GM12878 (cell line): ENCODE data around the gene CACNA1E. TPM values are rescaled to one million over a fixed set of nuclear protein-coding genes. Genes with fewer than 3 reads are reported as not detected.

Experiments
- ATAC-seq: fragments of 200-7000 bp; cut with Tn5 transposase; 3 replicates; pipeline ENCODE4 v1.9.1; 2020; ENCODE audit warnings: mild to moderate bottlenecking, moderate library complexity
- BruUV-seq: library from RNA; stranded (reverse); fragments of 400-500 nt; replicated peaks from 2 replicates; lab custom pipeline; 2021; lab: Mats Ljungman, UMichigan
- CTCF ChIA-PET: fragments of 300-600 bp; sonication (Branson Sonifier 250); formaldehyde crosslinking; extraction: SDS; loops from one replicate; lab custom pipeline; 2021; ENCODE audit warnings: inconsistent platforms; lab: Yijun Ruan, JAX
- POLR2A ChIA-PET: fragments of 350-600 bp; formaldehyde crosslinking; extraction: SDS; loops from one replicate; lab custom pipeline; 2021; ENCODE audit warnings: inconsistent platforms; lab: Charles Lee
- RAD21 ChIA-PET: fragments of 300-600 bp; sonication (Branson Sonifier 250); formaldehyde crosslinking; loops from one replicate; lab custom pipeline; 2023; ENCODE audit warnings: antibody characterized with exemption; ENCODE audit not compliant: unreplicated experiment; lab: Charles Lee
- SMC1A ChIA-PET: fragments of 300-600 bp; sonication (Branson Sonifier 250); formaldehyde crosslinking; loops from one replicate; lab custom pipeline; 2023; ENCODE audit not compliant: unreplicated experiment, uncharacterized antibody; lab: Charles Lee
- DNase-seq: peaks from one replicate; pipeline ENCODE4 v3.0.0-alpha.2; 2011; ENCODE audit warnings: low read depth, low spot score
- FAIRE-seq: peaks from 3 replicates; lab custom pipeline; 2011; peaks lifted over from hg19 to GRCh38; lab: Jason Lieb, UNC
- H2AFZ ChIP-seq: 2 replicates; pipeline ENCODE4 v1.6.0; 2011; ENCODE audit warnings: low read depth, low read length, control low read depth; ENCODE audit not compliant: control insufficient read depth
- H3K27ac ChIP-seq: 2 replicates; pipeline ENCODE4 v1.5.1; 2011; ENCODE audit warnings: control low read depth; ENCODE audit not compliant: control insufficient read depth, insufficient read depth
- H3K27me3 ChIP-seq, 2 experiments: replicated peaks in 1 of 2; 2 replicates each; pipeline versions ENCODE4 v1.6.0 to v1.6.1; 2011; ENCODE audit warnings: low read length in 1 of 2; ENCODE audit not compliant: control insufficient read depth in 2 of 2, insufficient read depth in 2 of 2
- H3K36me3 ChIP-seq, 2 experiments: 2 replicates each; pipeline ENCODE4 v1.5.1; 2011; ENCODE audit warnings: low read length in 1 of 2; ENCODE audit not compliant: control insufficient read depth in 2 of 2, insufficient read depth in 2 of 2
- H3K4me1 ChIP-seq: 2 replicates; pipeline ENCODE4 v1.6.1; 2011; ENCODE audit warnings: mild to moderate bottlenecking, low read length, moderate library complexity, mixed read lengths; ENCODE audit not compliant: control insufficient read depth, insufficient read depth
- H3K4me2 ChIP-seq: 2 replicates; pipeline ENCODE4 v1.6.0; 2011; ENCODE audit warnings: control low read depth; ENCODE audit not compliant: control insufficient read depth, insufficient read depth
- H3K4me3 ChIP-seq: fragments of 200-600 bp; sonication (generic); 2 replicates; pipeline ENCODE4 v1.5.1; 2016
- H3K79me2 ChIP-seq: 2 replicates; pipeline ENCODE4 v1.6.0; 2011; ENCODE audit warnings: low read length; ENCODE audit not compliant: control insufficient read depth, insufficient read depth
- H3K9ac ChIP-seq: 2 replicates; pipeline ENCODE4 v1.8.0; 2011; ENCODE audit warnings: low read length, control low read depth, mixed read lengths; ENCODE audit not compliant: control insufficient read depth, insufficient read depth
- H3K9me3 ChIP-seq: replicated peaks from 3 replicates; pipeline ENCODE4 v1.5.1; 2011; ENCODE audit warnings: mild to moderate bottlenecking, low read length; ENCODE audit not compliant: control insufficient read depth, insufficient read depth
- H4K20me1 ChIP-seq: 2 replicates; pipeline ENCODE4 v1.6.0; 2011; ENCODE audit not compliant: control insufficient read depth, insufficient read depth
- JUNB ChIP-seq: IDR thresholded peaks from 2 replicates; pipeline ENCODE4 v1.6.1; 2016; ENCODE audit warnings: antibody characterized with exemption, mild to moderate bottlenecking
- NR2C1 ChIP-seq: fragments of 450-650 bp; IDR thresholded peaks from 2 replicates; pipeline ENCODE4 v1.6.1; 2017; ENCODE audit warnings: antibody characterized with exemption, mild to moderate bottlenecking, moderate library complexity
- STAT3 ChIP-seq: IDR thresholded peaks from 2 replicates; pipeline ENCODE4 v1.6.1; 2011; ENCODE audit warnings: low read depth, low read length, improper control_type of control experiment
- WRNIP1 ChIP-seq: IDR thresholded peaks from 2 replicates; pipeline ENCODE4 v1.6.1; 2011; ENCODE audit warnings: low read depth, low read length, improper control_type of control experiment, borderline replicate concordance
- WGBS: methylation state at CpG from one replicate; pipeline ENCODE4 v1.1.6; 2016; ENCODE audit warnings: low lambda C conversion rate; ENCODE audit not compliant: insufficient replicate concordance, insufficient coverage; ENCODE audit errors: missing lambda C conversion rate; 5-methylcytosine and 5-hydroxymethylcytosine counted together
- in situ Hi-C: fragments of 300-500 bp; cut with MboI; formaldehyde crosslinking; loops from 9 replicates; pipeline ENCODE4 v1.14.3; 2018; ENCODE audit warnings: mixed read lengths
- intact Hi-C: fragments of 100-400 bp; cut with micrococcal nuclease; formaldehyde crosslinking; loops from one replicate; pipeline ENCODE4 v1.14.2; 2022; ENCODE audit not compliant: unreplicated experiment
- polyA plus RNA-seq, 11 experiments: library from polyadenylated mRNA; depleted of rRNA in 4 of 11; unstranded in 6 of 11; stranded (reverse) in 5 of 11; fragments of >200 nt; fragmentation: Nextera tagmentation in 4 of 11; fragmentation: Illumina TruSeq in 1 of 11; extraction: Ambion mirVana in 4 of 11; extraction: Trizol in 1 of 11; gene quantifications; 1 replicate in 1 of 11; 2 replicates in 10 of 11; pipeline versions ENCODE4 v1.2.1 to v1.2.3, GENCODE V29; 2011 to 2016; ENCODE audit warnings: inconsistent platforms in 2 of 11, missing spikeins in 2 of 11, low read depth in 1 of 11
- total RNA-seq, 4 experiments: library from RNA; depleted of rRNA in 3 of 4; stranded (reverse); fragments of >200 nt in 3 of 4; fragmentation: Illumina TruSeq in 1 of 4; extraction: Trizol in 1 of 4; gene quantifications; 2 replicates each; pipeline versions ENCODE4 v1.2.1 to v1.2.3, GENCODE V29; 2013 to 2021
- TF ChIP-seq, protein P1 (sequence below): fragments of 450-650 bp; IDR thresholded peaks from 2 replicates; pipeline ENCODE4 v1.6.1; 2017; ENCODE audit warnings: antibody characterized with exemption, mild to moderate bottlenecking, moderate library complexity

Gene CACNA1E
- total and polyA plus RNA-seq, 10 of the 15 experiments (the other 5 are each of a cell fraction or from before 2014, with no cell fraction given): 0.57 to 22.0 (median 8.5) TPM

DNA sequence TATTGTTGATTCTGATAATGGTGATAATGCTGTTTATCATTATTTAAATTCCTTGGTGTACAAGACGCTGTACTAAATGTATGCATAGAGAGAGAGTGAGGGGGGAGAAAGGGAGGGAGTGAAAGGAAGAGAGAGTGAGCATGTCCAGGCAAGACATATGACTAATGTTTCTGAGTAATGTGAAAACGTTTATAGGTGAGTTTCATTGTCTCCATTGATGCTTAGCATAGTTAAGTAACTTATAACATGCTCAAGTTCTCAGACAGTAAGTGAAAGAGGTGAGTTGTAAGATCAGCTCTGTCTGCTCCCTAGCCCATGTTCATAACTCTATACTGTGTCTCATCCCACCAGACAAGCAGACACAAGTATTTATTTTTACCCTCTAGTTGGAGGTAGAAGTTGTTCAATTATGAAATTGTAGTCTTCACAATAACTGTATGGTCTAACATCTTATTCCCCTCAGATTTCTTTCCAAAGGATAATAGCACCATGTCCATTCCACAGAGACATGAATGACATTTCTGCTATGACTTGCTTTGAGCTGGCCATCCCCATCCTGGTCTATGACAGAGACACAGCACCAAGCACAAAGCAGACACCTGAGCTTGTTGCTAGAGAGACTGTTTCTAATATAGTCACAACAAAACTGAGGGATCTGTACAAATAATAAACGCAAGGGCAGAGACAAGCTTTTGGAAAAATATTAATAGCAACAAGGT, 285.1 kb downstream of the CACNA1E start:
- SMC1A ChIA-PET: interaction anchor here (0.5 to 1.2 kb wide), 4 partner anchors 24 to 285 kb away, joined by 3 read pairs; partner anchors contain the start of gene CACNA1E
- no peak overlapping the region for H3K4me3 ChIP-seq
- H3K79me2 ChIP-seq: no peaks in the 10 kb centered on the region
- peaks cover 2 to 3% of the 10 kb centered on the region in 2 experiments; a peak in 2 of 4 replicates for H3K36me3 ChIP-seq
- H3K27me3 ChIP-seq: no peaks in the 10 kb centered on the region
- intact Hi-C loops: loop anchor here (5.0 kb wide), 1 partner anchor 169 kb away; no protein-coding TSS in a partner anchor
- ATAC-seq: peak; percentile 82
- TF ChIP-seq JUNB (peak; percentile 23), STAT3 (no peak)
- in situ Hi-C loops: no loop called here
- H3K9me3 ChIP-seq: no peaks in the 10 kb centered on the region
- POLR2A ChIA-PET: interaction anchor here (0.5 to 0.7 kb wide), 2 partner anchors 13 to 1726 kb away, joined by 3 to 5 read pairs; no protein-coding TSS in a partner anchor
- H3K4me2 ChIP-seq: no peak overlapping the region
- no peak overlapping the region for H2AFZ ChIP-seq
- no peak overlapping the region for H3K27ac ChIP-seq
- H3K9ac ChIP-seq: no peak overlapping the region
- DNase-seq: peak; percentile 4
- BruUV-seq: TSS peak; percentile 35
- no peaks in the 10 kb centered on the region for H4K20me1 ChIP-seq
- FAIRE-seq: peak; percentile 56
- no peaks in the 10 kb centered on the region for H3K4me1 ChIP-seq
- 42% methylated on average over 3 of the region's 3 CpGs for WGBS
- RAD21 ChIA-PET: interaction anchor here (1.3 to 3.0 kb wide), 3 partner anchors 168 to 289 kb away, joined by 3 to 14 read pairs (median 7); no protein-coding TSS in a partner anchor
- CTCF ChIA-PET: no interaction called here

DNA sequence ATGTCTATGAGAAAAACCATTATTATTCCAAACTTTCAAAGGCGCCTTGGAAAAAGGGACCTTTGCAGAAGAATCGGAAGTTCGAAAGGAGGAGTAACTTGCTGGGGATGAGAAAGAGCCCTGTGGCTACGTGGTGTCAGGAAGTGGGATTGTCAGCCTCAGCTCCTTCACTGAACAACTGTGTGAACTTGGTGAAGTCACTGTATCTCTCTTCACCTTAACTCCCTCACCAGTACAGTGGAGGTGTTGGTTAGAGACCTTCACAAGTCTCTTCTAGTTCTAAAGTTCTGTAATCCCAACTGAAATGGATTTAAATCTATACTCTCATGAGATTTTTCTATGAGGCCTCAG, 285.6 kb downstream of the CACNA1E start:
- BruUV-seq: no TSS peak
- TF ChIP-seq, protein P1, sequence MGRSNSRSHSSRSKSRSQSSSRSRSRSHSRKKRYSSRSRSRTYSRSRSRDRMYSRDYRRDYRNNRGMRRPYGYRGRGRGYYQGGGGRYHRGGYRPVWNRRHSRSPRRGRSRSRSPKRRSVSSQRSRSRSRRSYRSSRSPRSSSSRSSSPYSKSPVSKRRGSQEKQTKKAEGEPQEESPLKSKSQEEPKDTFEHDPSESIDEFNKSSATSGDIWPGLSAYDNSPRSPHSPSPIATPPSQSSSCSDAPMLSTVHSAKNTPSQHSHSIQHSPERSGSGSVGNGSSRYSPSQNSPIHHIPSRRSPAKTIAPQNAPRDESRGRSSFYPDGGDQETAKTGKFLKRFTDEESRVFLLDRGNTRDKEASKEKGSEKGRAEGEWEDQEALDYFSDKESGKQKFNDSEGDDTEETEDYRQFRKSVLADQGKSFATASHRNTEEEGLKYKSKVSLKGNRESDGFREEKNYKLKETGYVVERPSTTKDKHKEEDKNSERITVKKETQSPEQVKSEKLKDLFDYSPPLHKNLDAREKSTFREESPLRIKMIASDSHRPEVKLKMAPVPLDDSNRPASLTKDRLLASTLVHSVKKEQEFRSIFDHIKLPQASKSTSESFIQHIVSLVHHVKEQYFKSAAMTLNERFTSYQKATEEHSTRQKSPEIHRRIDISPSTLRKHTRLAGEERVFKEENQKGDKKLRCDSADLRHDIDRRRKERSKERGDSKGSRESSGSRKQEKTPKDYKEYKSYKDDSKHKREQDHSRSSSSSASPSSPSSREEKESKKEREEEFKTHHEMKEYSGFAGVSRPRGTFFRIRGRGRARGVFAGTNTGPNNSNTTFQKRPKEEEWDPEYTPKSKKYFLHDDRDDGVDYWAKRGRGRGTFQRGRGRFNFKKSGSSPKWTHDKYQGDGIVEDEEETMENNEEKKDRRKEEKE: no peak
- TF ChIP-seq NR2C1 (no peak), JUNB (no peak), WRNIP1 (no peak)
- intact Hi-C loops: loop anchor here (5.0 kb wide), 1 partner anchor 168 kb away; no protein-coding TSS in a partner anchor

More for the DNA sequence above, 285.6 kb downstream of the CACNA1E start:
- CTCF ChIA-PET: no interaction called here
- Histone ChIP-seq H3K36me3 (peaks cover 2 to 3% of the 10 kb centered on the region in 2 experiments; a peak in 2 of 4 replicates), H3K9ac (no peak overlapping the region), H2AFZ (no peak overlapping the region), H3K4me1 (no peaks in the 10 kb centered on the region), H3K4me2 (no peak overlapping the region), H3K27me3 (no peaks in the 10 kb centered on the region), H3K79me2 (no peaks in the 10 kb centered on the region), H3K9me3 (no peaks in the 10 kb centered on the region), H4K20me1 (no peaks in the 10 kb centered on the region), H3K4me3 (no peak overlapping the region), H3K27ac (no peak overlapping the region)
- no peak for FAIRE-seq
- RAD21 ChIA-PET: interaction anchor here (1.3 to 3.0 kb wide), 3 partner anchors 168 to 289 kb away, joined by 3 to 14 read pairs (median 7); no protein-coding TSS in a partner anchor
- peak; percentile 47; the same call in 2 of the 3 replicates for ATAC-seq
- in situ Hi-C loops: no loop called here
- SMC1A ChIA-PET: interaction anchor here (0.7 to 1.2 kb wide), 3 partner anchors 24 to 167 kb away, joined by 3 read pairs; no protein-coding TSS in a partner anchor
- 72% methylated on average over 4 of the region's 4 CpGs for WGBS
- POLR2A ChIA-PET: interaction anchor here (0.5 to 0.7 kb wide), 2 partner anchors 14 to 1725 kb away, joined by 3 to 5 read pairs; no protein-coding TSS in a partner anchor
- DNase-seq: no peak
